Psoas muscle (tissue), 8 donors: ENCODE data around the gene SH3BP2. TPM values are rescaled to one million over a fixed set of nuclear protein-coding genes. Genes with fewer than 3 reads are reported as not detected.
A peak's percentile ranks its signal among the peaks of the same experiment; 100 is the strongest.

Source experiments
- ATAC-seq, 4 donors: fragments of 200-7000 bp; cut with Tn5 transposase; one replicate each; pipeline ENCODE4 v1.9.1; 2020; ENCODE audit warnings: moderate library complexity in 3 of 4, mild to moderate bottlenecking in 2 of 4
- DNase-seq, 2 donors: peaks; one replicate each; pipeline ENCODE4 v3.0.0-alpha.2; 2020
- H3K27ac ChIP-seq: fragments of 200-600 bp; one replicate; pipeline ENCODE4 v1.8.0; 2022
- H3K27me3 ChIP-seq, 3 donors: fragments of 200-600 bp in 1 of 3; one replicate each; pipeline versions ENCODE4 v1.6.1 to v1.8.0; 2013 to 2022; ENCODE audit warnings: low read length in 2 of 3, mild to moderate bottlenecking in 2 of 3, moderate library complexity in 1 of 3; ENCODE audit not compliant: insufficient read depth in 3 of 3
- H3K36me3 ChIP-seq, 2 donors: fragments of 200-600 bp in 1 of 2; one replicate each; pipeline versions ENCODE4 v1.6.1 to v1.8.0; 2013 to 2022; ENCODE audit warnings: low read depth in 1 of 2, mild to moderate bottlenecking in 1 of 2, moderate library complexity in 1 of 2; ENCODE audit not compliant: insufficient read depth in 1 of 2
- H3K4me1 ChIP-seq: fragments of 200-600 bp; one replicate; pipeline ENCODE4 v1.8.0; 2022
- H3K4me3 ChIP-seq: fragments of 200-600 bp; one replicate; pipeline ENCODE4 v1.8.0; 2022; ENCODE audit warnings: mild to moderate bottlenecking
- H3K9me3 ChIP-seq: fragments of 200-600 bp; one replicate; pipeline ENCODE4 v1.8.0; 2022
- CTCF ChIP-seq: fragments of 200-600 bp; IDR thresholded peaks from one replicate; pipeline ENCODE4 v1.8.0; 2022; ENCODE audit warnings: antibody characterized with exemption
- WGBS, 3 donors: extraction: QIAGEN DNeasy Blood & Tissue Kit; methylation state at CpG; one replicate each; pipeline versions ENCODE4 v1.1.6 to v1.1.7; 2013; 5-methylcytosine and 5-hydroxymethylcytosine counted together
- intact Hi-C, 2 donors: fragments of 100-400 bp; cut with DNase I; formaldehyde crosslinking; loops; one replicate each; pipeline versions ENCODE4 v1.11.0 to v1.14.2; 2022
- polyA plus RNA-seq, 3 donors: library from polyadenylated mRNA; stranded (reverse); fragments of 200-250 nt; gene quantifications; one replicate each; pipeline ENCODE4 v1.2.3, GENCODE V29; 2013
- total RNA-seq, 4 donors: library from RNA; stranded (reverse); fragmentation: NEBNext Ultra II Directional in 2 of 4; extraction: Animal tissue kit (Norgen Biotek cat#: 25700) in 2 of 4; gene quantifications; one replicate each; pipeline versions ENCODE4 v1.2.1 to v1.2.4, GENCODE V29; 2021 to 2023
- donor health status: healthy with polysubstance abuse.
- donor health status: DM: no; HTN: no; CAD: no; lungs with moderate emphysema.
- donor health status: Bipolar disorder and iron deficiency.
- donor health status: healthy.
- donor health status: DM: yes; HTN: yes; CAD: no.
- donor health status: DM: no; HTN: no; CAD: no.
- donor health status: DM: no; HTN: no; CAD: no.
- donor health status: DM: yes; HTN: yes; CAD: no.

SH3BP2 gene
- total and polyA plus RNA-seq, 7 donors, result 7.1 to 18.1 (median 13.1) TPM

GRCh38 chr4:2859514-2859913 is 66.6 kb downstream of the SH3BP2 start:
- intact Hi-C loops, result no loop called here
- H3K4me1 ChIP-seq, result peaks cover 92% of the 10 kb centered on the region
- H3K9me3 ChIP-seq, result no peaks in the 10 kb centered on the region
- DNase-seq (no peak), ATAC-seq (no peak)
- 35 to 40% (median 36%) methylated on average over 3 of the region's 3 CpGs for WGBS, 3 donors
- peak overlapping the region; percentile 81 for H3K27ac ChIP-seq
- no peaks in the 10 kb centered on the region for H3K27me3 ChIP-seq
- no peak for TF ChIP-seq CTCF
- H3K4me3 ChIP-seq, result no peak overlapping the region
- no peaks in the 10 kb centered on the region for H3K36me3 ChIP-seq

- TF ChIP-seq CTCF, result no peak
- H3K4me1 ChIP-seq, result peaks cover 92% of the 10 kb centered on the region
- H3K27ac ChIP-seq, result peak overlapping the region; percentile 81
- WGBS, 3 donors, result 59 to 64% (median 64%) methylated on average over 6 of the region's 6 CpGs
- intact Hi-C loops, result no loop called here
- H3K4me3 ChIP-seq, result no peak overlapping the region
- H3K27me3 ChIP-seq, result no peaks in the 10 kb centered on the region
- ATAC-seq, result peak in 3 of 4 donors; percentile 25 to 50 (median 48)
- H3K9me3 ChIP-seq, result no peaks in the 10 kb centered on the region
- H3K36me3 ChIP-seq, result no peaks in the 10 kb centered on the region
- DNase-seq, result peak in 1 of 2 donors; percentile 59
These were observed 67.8 kb downstream of the SH3BP2 start for GRCh38 chr4:2860391-2861348.

- no peak overlapping the region for H3K4me3 ChIP-seq
- no peaks in the 10 kb centered on the region for H3K27me3 ChIP-seq
- no peaks in the 10 kb centered on the region for H3K36me3 ChIP-seq
- 51 to 73% (median 53%) methylated on average over 4 of the region's 4 CpGs for WGBS, 3 donors
- DNase-seq (no peak), ATAC-seq (peak in 3 of 4 donors; percentile 8 to 36 (median 18))
- peaks cover 97% of the 10 kb centered on the region for H3K4me1 ChIP-seq
- TF ChIP-seq CTCF, result no peak
- H3K27ac ChIP-seq, result peak overlapping the region; percentile 81
- intact Hi-C loops, result no loop called here
- no peaks in the 10 kb centered on the region for H3K9me3 ChIP-seq
These were observed 68.9 kb downstream of the SH3BP2 start for GRCh38 chr4:2861631-2862436.

GRCh38 chr4:2862528-2862927 is 69.6 kb downstream of the SH3BP2 start:
- H3K9me3 ChIP-seq, result no peaks in the 10 kb centered on the region
- WGBS, 3 donors, result 14 to 29% (median 20%) methylated on average over 1 of the region's 1 CpG
- peak overlapping the region; percentile 81 for H3K27ac ChIP-seq
- ATAC-seq, result peak; percentile 39 to 70 (median 69)
- peaks cover 99% of the 10 kb centered on the region for H3K4me1 ChIP-seq
- TF ChIP-seq CTCF, result no peak
- intact Hi-C loops, result no loop called here
- no peak for DNase-seq
- H3K36me3 ChIP-seq, result no peaks in the 10 kb centered on the region
- no peaks in the 10 kb centered on the region for H3K27me3 ChIP-seq
- H3K4me3 ChIP-seq, result no peak overlapping the region
